Measurements from ENCODE around the gene PRPF40A. TPM values are rescaled to one million over a fixed set of nuclear protein-coding genes. Genes with fewer than 3 reads are reported as not detected.
"Not testable (repeated sequence)": the region's sequence is repeated elsewhere in the genome, so short reads cannot be mapped to it uniquely, and the experiment has no call there.

The PRPF40A gene
- total RNA-seq: 100 to 1,000 TPM; 165 to 179 (median 178) TPM

GRCh38 chr2:152717228-152718075 lies at the start of gene PRPF40A:
TSS of gene PRPF40A (minus strand) at chr2:152717461. CDS start at chr2:152717439, 22 bp downstream.
- DNase-seq: peak; percentile 98
- H3K4me3 Mint-ChIP-seq: peak within 1 kb of the TSS; percentile 100
- H3K36me3 Mint-ChIP-seq (ENCODE audit: insufficient read depth): peaks cover 30% of the 10 kb centered on the region
- H3K27me3 Mint-ChIP-seq (ENCODE audit: low read depth): no peaks in the 10 kb centered on the region
- ATAC-seq: peak; percentile 81 to 82
- H3K4me1 Mint-ChIP-seq (ENCODE audit: low read depth): peaks cover 66% of the 10 kb centered on the region
- H3K9me3 Mint-ChIP-seq: no peaks in the 10 kb centered on the region

GRCh38 chr2:152766928-152767327 lies 49.7 kb upstream of the PRPF40A start:
- Mint-ChIP-seq H3K27me3 (ENCODE audit: low read depth) (no peaks in the 10 kb centered on the region), H3K4me3 (no peak overlapping the region), H3K9me3 (no peaks in the 10 kb centered on the region), H3K4me1 (ENCODE audit: low read depth) (no peaks in the 10 kb centered on the region), H3K36me3 (ENCODE audit: insufficient read depth) (peaks cover 7% of the 10 kb centered on the region)
- no peak for DNase-seq
- ATAC-seq: no peak

- H3K36me3 Mint-ChIP-seq (ENCODE audit: insufficient read depth): peaks cover 14% of the 10 kb centered on the region
- no peaks in the 10 kb centered on the region for H3K4me1 Mint-ChIP-seq (ENCODE audit: low read depth)
- no peaks in the 10 kb centered on the region for H3K27me3 Mint-ChIP-seq (ENCODE audit: low read depth)
- ATAC-seq (no peak), DNase-seq (no peak)
- no peak overlapping the region for H3K4me3 Mint-ChIP-seq
- no peaks in the 10 kb centered on the region for H3K9me3 Mint-ChIP-seq
Observed at GRCh38 chr2:152763651-152764050, 46.4 kb upstream of the PRPF40A start.

GRCh38 chr2:152763208-152763607 lies 45.9 kb upstream of the PRPF40A start:
- H3K36me3 Mint-ChIP-seq (ENCODE audit: insufficient read depth): peaks cover 14% of the 10 kb centered on the region
- not testable (repeated sequence) for ATAC-seq; H3K27me3 Mint-ChIP-seq (ENCODE audit: low read depth); H3K9me3 Mint-ChIP-seq; H3K4me1 Mint-ChIP-seq (ENCODE audit: low read depth); H3K4me3 Mint-ChIP-seq; DNase-seq

GRCh38 chr2:152762202-152762601 lies 44.9 kb upstream of the PRPF40A start:
- Mint-ChIP-seq H3K4me3 (no peak overlapping the region), H3K27me3 (ENCODE audit: low read depth) (no peaks in the 10 kb centered on the region), H3K4me1 (ENCODE audit: low read depth) (no peaks in the 10 kb centered on the region), H3K9me3 (no peaks in the 10 kb centered on the region), H3K36me3 (ENCODE audit: insufficient read depth) (peaks cover 14% of the 10 kb centered on the region)
- DNase-seq (no peak), ATAC-seq (no peak)

GRCh38 chr2:152761214-152761613 lies 44.0 kb upstream of the PRPF40A start:
- ATAC-seq (no peak), DNase-seq (no peak)

GRCh38 chr2:152759290-152760072 lies 42.2 kb upstream of the PRPF40A start:
- no peaks in the 10 kb centered on the region for H3K27me3 Mint-ChIP-seq (ENCODE audit: low read depth)
- no peaks in the 10 kb centered on the region for H3K9me3 Mint-ChIP-seq
- H3K36me3 Mint-ChIP-seq (ENCODE audit: insufficient read depth): peaks cover 24% of the 10 kb centered on the region
- no peaks in the 10 kb centered on the region for H3K4me1 Mint-ChIP-seq (ENCODE audit: low read depth)
- ATAC-seq (no peak), DNase-seq (no peak)
- no peak overlapping the region for H3K4me3 Mint-ChIP-seq

More at GRCh38 chr2:152761214-152761613, 44.0 kb upstream of the PRPF40A start:
- H3K36me3 Mint-ChIP-seq (ENCODE audit: insufficient read depth): peaks cover 20% of the 10 kb centered on the region
- no peaks in the 10 kb centered on the region for H3K4me1 Mint-ChIP-seq (ENCODE audit: low read depth)
- no peak overlapping the region for H3K4me3 Mint-ChIP-seq
- H3K27me3 Mint-ChIP-seq (ENCODE audit: low read depth): no peaks in the 10 kb centered on the region
- no peaks in the 10 kb centered on the region for H3K9me3 Mint-ChIP-seq

- Mint-ChIP-seq H3K9me3 (no peaks in the 10 kb centered on the region), H3K4me3 (no peak overlapping the region), H3K27me3 (ENCODE audit: low read depth) (no peaks in the 10 kb centered on the region), H3K4me1 (ENCODE audit: low read depth) (peaks cover 3% of the 10 kb centered on the region), H3K36me3 (ENCODE audit: insufficient read depth) (peaks cover 32% of the 10 kb centered on the region)
- no peak for DNase-seq
- no peak for ATAC-seq
Observed at GRCh38 chr2:152755029-152755428, 37.8 kb upstream of the PRPF40A start.

- H3K4me3 Mint-ChIP-seq; H3K4me1 Mint-ChIP-seq (ENCODE audit: low read depth); DNase-seq; H3K27me3 Mint-ChIP-seq (ENCODE audit: low read depth); ATAC-seq; H3K9me3 Mint-ChIP-seq: not testable (repeated sequence)
- H3K36me3 Mint-ChIP-seq (ENCODE audit: insufficient read depth): peaks cover 20% of the 10 kb centered on the region
Observed at GRCh38 chr2:152747751-152748150, 30.5 kb upstream of the PRPF40A start.

GRCh38 chr2:152743002-152743401 lies 25.7 kb upstream of the PRPF40A start:
- ATAC-seq (no peak), DNase-seq (no peak)
- no peak overlapping the region for H3K4me3 Mint-ChIP-seq
- H3K9me3 Mint-ChIP-seq: no peaks in the 10 kb centered on the region
- peaks cover 3% of the 10 kb centered on the region for H3K4me1 Mint-ChIP-seq (ENCODE audit: low read depth)
- H3K36me3 Mint-ChIP-seq (ENCODE audit: insufficient read depth): peaks cover 14% of the 10 kb centered on the region
- H3K27me3 Mint-ChIP-seq (ENCODE audit: low read depth): no peaks in the 10 kb centered on the region

- Mint-ChIP-seq H3K9me3 (no peaks in the 10 kb centered on the region), H3K4me3 (no peak overlapping the region), H3K27me3 (ENCODE audit: low read depth) (no peaks in the 10 kb centered on the region), H3K4me1 (ENCODE audit: low read depth) (no peaks in the 10 kb centered on the region), H3K36me3 (ENCODE audit: insufficient read depth) (peaks cover 16% of the 10 kb centered on the region)
- ATAC-seq: peak; percentile 53 to 66
- no peak for DNase-seq
Observed at GRCh38 chr2:152740743-152741328, 23.6 kb upstream of the PRPF40A start.

GRCh38 chr2:152739705-152740104 lies 22.4 kb upstream of the PRPF40A start:
- H3K4me3 Mint-ChIP-seq; ATAC-seq; H3K27me3 Mint-ChIP-seq (ENCODE audit: low read depth); H3K4me1 Mint-ChIP-seq (ENCODE audit: low read depth); H3K9me3 Mint-ChIP-seq; DNase-seq: not testable (repeated sequence)
- H3K36me3 Mint-ChIP-seq (ENCODE audit: insufficient read depth): peaks cover 16% of the 10 kb centered on the region

- peaks cover 16% of the 10 kb centered on the region for H3K36me3 Mint-ChIP-seq (ENCODE audit: insufficient read depth)
- H3K9me3 Mint-ChIP-seq: no peaks in the 10 kb centered on the region
- ATAC-seq (no peak), DNase-seq (no peak)
- H3K27me3 Mint-ChIP-seq (ENCODE audit: low read depth): no peaks in the 10 kb centered on the region
- no peak overlapping the region for H3K4me3 Mint-ChIP-seq
- H3K4me1 Mint-ChIP-seq (ENCODE audit: low read depth): no peaks in the 10 kb centered on the region
Observed at GRCh38 chr2:152738438-152738837, 21.2 kb upstream of the PRPF40A start.

GRCh38 chr2:152737509-152737908 lies 20.2 kb upstream of the PRPF40A start:
- ATAC-seq; H3K4me3 Mint-ChIP-seq; H3K9me3 Mint-ChIP-seq; DNase-seq; H3K27me3 Mint-ChIP-seq (ENCODE audit: low read depth); H3K4me1 Mint-ChIP-seq (ENCODE audit: low read depth): not testable (repeated sequence)
- peaks cover 16% of the 10 kb centered on the region for H3K36me3 Mint-ChIP-seq (ENCODE audit: insufficient read depth)

Data from activated T-cell treated with anti-CD3 and anti-CD28 coated beads, Interleukin-2, amount 50 U/mL, for 4 hours (primary cell).